Skeletal muscle tissue (tissue), 4 donors: ENCODE measurements around the gene GADD45GIP1. TPM values are rescaled to one million over a fixed set of nuclear protein-coding genes. Genes with fewer than 3 reads are reported as not detected.
A peak's percentile ranks its signal among the peaks of the same experiment; 100 is the strongest.
"Not testable (repeated sequence)": the region's sequence is repeated elsewhere in the genome, so short reads cannot be mapped to it uniquely, and the experiment has no call there.

Experiments used
- H3K27ac ChIP-seq: one replicate; pipeline ENCODE4 v1.7.0; 2013; ENCODE audit warnings: mild to moderate bottlenecking, low read depth, low read length, inconsistent platforms
- H3K27me3 ChIP-seq, 3 donors: one replicate each; pipeline ENCODE4 v1.7.0; 2013; ENCODE audit warnings: low read length in 3 of 3; ENCODE audit not compliant: control insufficient read depth in 3 of 3, insufficient read depth in 3 of 3
- H3K36me3 ChIP-seq, 3 donors: one replicate each; pipeline ENCODE4 v1.7.0; 2013; ENCODE audit warnings: low read length in 3 of 3; ENCODE audit not compliant: control insufficient read depth in 3 of 3, insufficient read depth in 3 of 3
- H3K4me1 ChIP-seq, 3 donors: one replicate each; pipeline ENCODE4 v1.7.0; 2013; ENCODE audit warnings: low read length in 3 of 3, mild to moderate bottlenecking in 3 of 3; ENCODE audit not compliant: control insufficient read depth in 3 of 3, insufficient read depth in 3 of 3
- H3K4me3 ChIP-seq, 3 donors: one replicate each; pipeline ENCODE4 v1.7.0; 2013; ENCODE audit warnings: low read length in 3 of 3
- H3K9ac ChIP-seq, 3 donors: one replicate each; pipeline ENCODE4 v1.7.0; 2013; ENCODE audit warnings: low read length in 3 of 3, mild to moderate bottlenecking in 3 of 3, moderate library complexity in 2 of 3, low read depth in 1 of 3
- H3K9me3 ChIP-seq, 3 donors: one replicate each; pipeline ENCODE4 v1.7.0; 2013; ENCODE audit warnings: low read length in 3 of 3; ENCODE audit not compliant: control insufficient read depth in 3 of 3
- total RNA-seq: library from RNA; depleted of rRNA; stranded (reverse); fragments of >200 nt; gene quantifications from one replicate; pipeline ENCODE4 v1.2.3, GENCODE V29; 2014
- donor health status: Osteomylitis.

GADD45GIP1 gene
- total RNA-seq, 1 donor from 2014 or later = 21.4 TPM

GRCh38 chr19:12982648-12983047 is 25.6 kb upstream of the GADD45GIP1 start:
- no peak overlapping the region for H3K27ac ChIP-seq
- H3K9me3 ChIP-seq = no peaks in the 10 kb centered on the region
- peaks cover 21 to 24% (median 23%) of the 10 kb centered on the region in 3 donors for H3K4me1 ChIP-seq
- H3K4me3 ChIP-seq = no peak overlapping the region
- no peak overlapping the region for H3K9ac ChIP-seq
- no peaks in the 10 kb centered on the region for H3K36me3 ChIP-seq
- no peaks in the 10 kb centered on the region for H3K27me3 ChIP-seq

- H3K9me3 ChIP-seq = no peaks in the 10 kb centered on the region
- H3K36me3 ChIP-seq = no peaks in the 10 kb centered on the region
- peaks cover 14 to 19% (median 14%) of the 10 kb centered on the region in 3 donors for H3K4me1 ChIP-seq
- H3K9ac ChIP-seq = no peak overlapping the region
- no peak overlapping the region for H3K4me3 ChIP-seq
- H3K27ac ChIP-seq = no peak overlapping the region
- no peaks in the 10 kb centered on the region for H3K27me3 ChIP-seq
Observed at GRCh38 chr19:12979974-12980373, 23.0 kb upstream of the GADD45GIP1 start.

- H3K4me1 ChIP-seq, H3K36me3 ChIP-seq, H3K9ac ChIP-seq, H3K9me3 ChIP-seq, H3K4me3 ChIP-seq, H3K27ac ChIP-seq, H3K27me3 ChIP-seq: not testable (repeated sequence)
Observed at GRCh38 chr19:12976109-12976508, 19.1 kb upstream of the GADD45GIP1 start.

GRCh38 chr19:12975221-12975741 is 18.3 kb upstream of the GADD45GIP1 start:
- Histone ChIP-seq H3K9ac (no peak overlapping the region), H3K9me3 (no peaks in the 10 kb centered on the region), H3K27ac (no peak overlapping the region), H3K27me3 (no peaks in the 10 kb centered on the region), H3K4me1 (peaks cover 0 to 2% (median 0%) of the 10 kb centered on the region in 3 donors), H3K36me3 (no peaks in the 10 kb centered on the region), H3K4me3 (no peak overlapping the region)

GRCh38 chr19:12974301-12975220 is 17.5 kb upstream of the GADD45GIP1 start:
- no peaks in the 10 kb centered on the region for H3K36me3 ChIP-seq
- H3K27ac ChIP-seq = no peak overlapping the region
- H3K4me3 ChIP-seq = no peak overlapping the region
- no peaks in the 10 kb centered on the region for H3K9me3 ChIP-seq
- no peak overlapping the region for H3K9ac ChIP-seq
- peaks cover 3 to 7% (median 7%) of the 10 kb centered on the region in 3 donors for H3K4me1 ChIP-seq
- H3K27me3 ChIP-seq = no peaks in the 10 kb centered on the region

GRCh38 chr19:12973236-12973635 is 16.2 kb upstream of the GADD45GIP1 start:
- Histone ChIP-seq H3K4me3 (no peak overlapping the region), H3K36me3 (no peaks in the 10 kb centered on the region)

GRCh38 chr19:12970070-12970820 is 13.2 kb upstream of the GADD45GIP1 start:
- Histone ChIP-seq H3K27me3 (no peaks in the 10 kb centered on the region), H3K36me3 (no peaks in the 10 kb centered on the region), H3K9ac (no peak overlapping the region), H3K27ac (no peak overlapping the region), H3K9me3 (no peaks in the 10 kb centered on the region), H3K4me1 (peaks cover 3 to 15% (median 12%) of the 10 kb centered on the region in 3 donors), H3K4me3 (no peak overlapping the region)

More at GRCh38 chr19:12973236-12973635, 16.2 kb upstream of the GADD45GIP1 start:
- peaks cover 3 to 10% (median 10%) of the 10 kb centered on the region in 3 donors for H3K4me1 ChIP-seq
- no peak overlapping the region for H3K9ac ChIP-seq
- no peak overlapping the region for H3K27ac ChIP-seq
- no peaks in the 10 kb centered on the region for H3K27me3 ChIP-seq
- H3K9me3 ChIP-seq = no peaks in the 10 kb centered on the region

- no peaks in the 10 kb centered on the region for H3K27me3 ChIP-seq
- peak within 1 kb of the TSS in 2 of 3 donors; percentile 28 to 60 for H3K9ac ChIP-seq
- no peak within 1 kb of the TSS for H3K27ac ChIP-seq
- no peaks in the 10 kb centered on the region for H3K36me3 ChIP-seq
- H3K9me3 ChIP-seq = no peaks in the 10 kb centered on the region
- peaks cover 3 to 17% (median 15%) of the 10 kb centered on the region in 3 donors for H3K4me1 ChIP-seq
- H3K4me3 ChIP-seq = no peak within 1 kb of the TSS
Observed at GRCh38 chr19:12969292-12969988, 12.4 kb upstream of the GADD45GIP1 start, which contains the start of gene DAND5. DAND5 (plus strand) TSS chr19:12969576; CDS start chr19:12969661, 85 bp downstream.

- Histone ChIP-seq H3K27me3 (no peaks in the 10 kb centered on the region), H3K4me1 (peaks cover 3 to 17% (median 15%) of the 10 kb centered on the region in 3 donors), H3K4me3 (no peak overlapping the region), H3K27ac (no peak overlapping the region), H3K9ac (no peak overlapping the region), H3K9me3 (no peaks in the 10 kb centered on the region), H3K36me3 (no peaks in the 10 kb centered on the region)
Observed at GRCh38 chr19:12967907-12968306, 10.9 kb upstream of the GADD45GIP1 start.
